ENCODE measurements around the gene CAMK2A. TPM values are rescaled to one million over a fixed set of nuclear protein-coding genes. Genes with fewer than 3 reads are reported as not detected.

The CAMK2A gene
- polyA plus RNA-seq, 2 of the 4 experiments (the other 2 are of a cell fraction) = 0.09 to 0.93 TPM

DNA sequence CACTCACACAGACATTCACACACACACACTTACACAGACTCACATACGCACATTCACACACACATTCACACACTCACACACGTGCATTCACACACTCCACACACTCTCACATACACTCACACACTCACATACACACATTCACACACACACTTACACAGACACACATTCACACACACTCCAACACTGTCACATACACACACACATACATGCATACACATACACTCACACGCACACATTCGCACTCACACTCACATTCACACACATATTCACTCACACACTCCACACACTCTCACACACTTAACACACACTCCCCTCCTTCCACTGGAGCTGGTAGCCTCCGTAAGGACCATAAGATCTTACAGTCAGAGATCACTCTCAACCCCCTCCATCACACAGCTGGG, 26.2 kb downstream of the CAMK2A start:
- Histone ChIP-seq H3K9me3 (no peaks in the 10 kb centered on the region), H3K4me1 (peaks cover 53% of the 10 kb centered on the region), H3K4me3 (no peak overlapping the region), H3K4me2 (peak overlapping the region; percentile 66), H3K27ac (peak overlapping the region; percentile 63 to 88)
- TF ChIP-seq CHD2 (IDR thresholded peaks at IDR 0.05; ENCODE audit: low read length, partially characterized antibody) = no peak
- no peak for TF ChIP-seq ESRRA (IDR thresholded peaks at IDR 0.05; ENCODE audit: borderline replicate concordance, low read length)
- no peak for TF ChIP-seq NR3C1 (IDR thresholded peaks at IDR 0.05)
- no peak for TF ChIP-seq CBX2 (IDR thresholded peaks at IDR 0.05; ENCODE audit: borderline replicate concordance, low read depth)
- no peak for TF ChIP-seq GATA3 (IDR thresholded peaks at IDR 0.05; ENCODE audit: borderline replicate concordance)
- no peak for TF ChIP-seq RAD21 (conservative IDR thresholded peaks at IDR 0.05 in 1 of 2, IDR thresholded peaks at IDR 0.05 in 1 of 2)
- TF ChIP-seq, protein P1, sequence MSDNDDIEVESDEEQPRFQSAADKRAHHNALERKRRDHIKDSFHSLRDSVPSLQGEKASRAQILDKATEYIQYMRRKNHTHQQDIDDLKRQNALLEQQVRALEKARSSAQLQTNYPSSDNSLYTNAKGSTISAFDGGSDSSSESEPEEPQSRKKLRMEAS (IDR thresholded peaks at IDR 0.05) = no peak
- TF ChIP-seq, protein P2, sequence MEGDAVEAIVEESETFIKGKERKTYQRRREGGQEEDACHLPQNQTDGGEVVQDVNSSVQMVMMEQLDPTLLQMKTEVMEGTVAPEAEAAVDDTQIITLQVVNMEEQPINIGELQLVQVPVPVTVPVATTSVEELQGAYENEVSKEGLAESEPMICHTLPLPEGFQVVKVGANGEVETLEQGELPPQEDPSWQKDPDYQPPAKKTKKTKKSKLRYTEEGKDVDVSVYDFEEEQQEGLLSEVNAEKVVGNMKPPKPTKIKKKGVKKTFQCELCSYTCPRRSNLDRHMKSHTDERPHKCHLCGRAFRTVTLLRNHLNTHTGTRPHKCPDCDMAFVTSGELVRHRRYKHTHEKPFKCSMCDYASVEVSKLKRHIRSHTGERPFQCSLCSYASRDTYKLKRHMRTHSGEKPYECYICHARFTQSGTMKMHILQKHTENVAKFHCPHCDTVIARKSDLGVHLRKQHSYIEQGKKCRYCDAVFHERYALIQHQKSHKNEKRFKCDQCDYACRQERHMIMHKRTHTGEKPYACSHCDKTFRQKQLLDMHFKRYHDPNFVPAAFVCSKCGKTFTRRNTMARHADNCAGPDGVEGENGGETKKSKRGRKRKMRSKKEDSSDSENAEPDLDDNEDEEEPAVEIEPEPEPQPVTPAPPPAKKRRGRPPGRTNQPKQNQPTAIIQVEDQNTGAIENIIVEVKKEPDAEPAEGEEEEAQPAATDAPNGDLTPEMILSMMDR (IDR thresholded peaks at IDR 0.05) = no peak
- no peak for TF ChIP-seq TP53 (CRISPR knock-in tag; IDR thresholded peaks at IDR 0.05)
- TF ChIP-seq MAFK (IDR thresholded peaks at IDR 0.05; ENCODE audit: partially characterized antibody) = no peak
- TF ChIP-seq RARB (CRISPR knock-in tag; IDR thresholded peaks at IDR 0.05) = no peak
- TF ChIP-seq CHD4 (IDR thresholded peaks at IDR 0.05; ENCODE audit: borderline replicate concordance) = no peak
- TF ChIP-seq MAZ (IDR thresholded peaks at IDR 0.05; ENCODE audit: borderline replicate concordance, low read depth, low read length) = no peak
- no peak for TF ChIP-seq EHF (CRISPR knock-in tag; IDR thresholded peaks at IDR 0.05)
- TF ChIP-seq HOXA7 (CRISPR knock-in tag; IDR thresholded peaks at IDR 0.05) = no peak
- no peak for TF ChIP-seq KDM1A (IDR thresholded peaks at IDR 0.05; ENCODE audit: low read depth)
- TF ChIP-seq HOXB13 (CRISPR knock-in tag; IDR thresholded peaks at IDR 0.05; ENCODE audit: low read depth) = no peak
- TF ChIP-seq, protein P3, sequence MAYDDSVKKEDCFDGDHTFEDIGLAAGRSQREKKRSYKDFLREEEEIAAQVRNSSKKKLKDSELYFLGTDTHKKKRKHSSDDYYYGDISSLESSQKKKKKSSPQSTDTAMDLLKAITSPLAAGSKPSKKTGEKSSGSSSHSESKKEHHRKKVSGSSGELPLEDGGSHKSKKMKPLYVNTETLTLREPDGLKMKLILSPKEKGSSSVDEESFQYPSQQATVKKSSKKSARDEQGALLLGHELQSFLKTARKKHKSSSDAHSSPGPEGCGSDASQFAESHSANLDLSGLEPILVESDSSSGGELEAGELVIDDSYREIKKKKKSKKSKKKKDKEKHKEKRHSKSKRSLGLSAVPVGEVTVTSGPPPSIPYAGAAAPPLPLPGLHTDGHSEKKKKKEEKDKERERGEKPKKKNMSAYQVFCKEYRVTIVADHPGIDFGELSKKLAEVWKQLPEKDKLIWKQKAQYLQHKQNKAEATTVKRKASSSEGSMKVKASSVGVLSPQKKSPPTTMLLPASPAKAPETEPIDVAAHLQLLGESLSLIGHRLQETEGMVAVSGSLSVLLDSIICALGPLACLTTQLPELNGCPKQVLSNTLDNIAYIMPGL (CRISPR knock-in tag; IDR thresholded peaks at IDR 0.05; ENCODE audit: borderline replicate concordance) = no peak
- no peak for TF ChIP-seq HEYL (CRISPR knock-in tag; IDR thresholded peaks at IDR 0.05)
- no peak for TF ChIP-seq ZC3H11A (IDR thresholded peaks at IDR 0.05)
- POLR2A ChIA-PET = no interaction called here
- DNase-seq (ENCODE audit: low read depth in 1 of 2, low spot score in 1 of 2) = no peak
- peak in 1 of 2 experiments; percentile 19; a peak in 3 of 6 replicates for ATAC-seq
- CTCF ChIA-PET = interaction anchor here (0.6 to 2.8 kb wide), 6 partner anchors 9 to 100 kb away, joined by 3 to 15 read pairs (median 4); no protein-coding TSS in a partner anchor
- WGBS (ENCODE audit: missing lambda C conversion rate) = 82% methylated on average over 5 of the region's 5 CpGs
- peak; percentile 43 for FAIRE-seq

DNA sequence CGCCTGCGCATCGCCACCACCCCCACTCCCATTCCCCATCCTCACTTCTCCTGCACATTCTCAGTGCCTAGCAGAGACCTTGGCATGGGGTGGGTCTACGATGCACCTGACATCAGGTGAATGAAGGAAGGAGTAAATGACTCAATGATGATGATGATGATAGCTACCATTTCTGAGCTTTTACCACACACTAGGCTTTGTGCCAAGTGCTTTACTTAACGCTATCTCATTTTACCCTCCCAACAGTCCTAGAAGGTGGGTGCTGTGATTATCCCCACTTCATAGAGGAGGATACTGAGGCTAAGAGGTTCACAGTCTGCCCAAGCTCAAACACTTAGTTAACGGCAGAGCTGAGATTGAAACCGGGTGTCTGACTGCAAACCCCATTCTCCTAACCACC, 27.1 kb downstream of the CAMK2A start:
- CTCF ChIA-PET = interaction anchor here (0.7 to 2.8 kb wide), 7 partner anchors 10 to 174 kb away, joined by 3 to 15 read pairs (median 4); no protein-coding TSS in a partner anchor
- POLR2A ChIA-PET = no interaction called here
- H3K4me2 ChIP-seq = no peak overlapping the region; the same call in 2 of the 3 replicates
- ATAC-seq (no peak), DNase-seq (ENCODE audit: low read depth in 1 of 2, low spot score in 1 of 2) (no peak), FAIRE-seq (no peak)
- H3K4me1 ChIP-seq = peaks cover 53% of the 10 kb centered on the region
- TF ChIP-seq NR3C1 (IDR thresholded peaks at IDR 0.05) = no peak
- TF ChIP-seq NPAS2 (CRISPR knock-in tag; IDR thresholded peaks at IDR 0.05; ENCODE audit: borderline replicate concordance) = no peak
- no peak for TF ChIP-seq TFCP2L1 (CRISPR knock-in tag; IDR thresholded peaks at IDR 0.05)
- no peak for TF ChIP-seq MAFK (IDR thresholded peaks at IDR 0.05; ENCODE audit: partially characterized antibody)
- no peak for TF ChIP-seq BHLHE40 (IDR thresholded peaks at IDR 0.05; ENCODE audit: low read depth, low read length)
- TF ChIP-seq, protein P4, sequence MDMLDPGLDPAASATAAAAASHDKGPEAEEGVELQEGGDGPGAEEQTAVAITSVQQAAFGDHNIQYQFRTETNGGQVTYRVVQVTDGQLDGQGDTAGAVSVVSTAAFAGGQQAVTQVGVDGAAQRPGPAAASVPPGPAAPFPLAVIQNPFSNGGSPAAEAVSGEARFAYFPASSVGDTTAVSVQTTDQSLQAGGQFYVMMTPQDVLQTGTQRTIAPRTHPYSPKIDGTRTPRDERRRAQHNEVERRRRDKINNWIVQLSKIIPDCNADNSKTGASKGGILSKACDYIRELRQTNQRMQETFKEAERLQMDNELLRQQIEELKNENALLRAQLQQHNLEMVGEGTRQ (IDR thresholded peaks at IDR 0.05) = no peak
- no peak for TF ChIP-seq JUN (IDR thresholded peaks at IDR 0.05)
- TF ChIP-seq, protein P5, sequence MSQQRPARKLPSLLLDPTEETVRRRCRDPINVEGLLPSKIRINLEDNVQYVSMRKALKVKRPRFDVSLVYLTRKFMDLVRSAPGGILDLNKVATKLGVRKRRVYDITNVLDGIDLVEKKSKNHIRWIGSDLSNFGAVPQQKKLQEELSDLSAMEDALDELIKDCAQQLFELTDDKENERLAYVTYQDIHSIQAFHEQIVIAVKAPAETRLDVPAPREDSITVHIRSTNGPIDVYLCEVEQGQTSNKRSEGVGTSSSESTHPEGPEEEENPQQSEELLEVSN (IDR thresholded peaks at IDR 0.05; ENCODE audit: borderline replicate concordance, low read depth) = no peak
- TF ChIP-seq, protein P6, sequence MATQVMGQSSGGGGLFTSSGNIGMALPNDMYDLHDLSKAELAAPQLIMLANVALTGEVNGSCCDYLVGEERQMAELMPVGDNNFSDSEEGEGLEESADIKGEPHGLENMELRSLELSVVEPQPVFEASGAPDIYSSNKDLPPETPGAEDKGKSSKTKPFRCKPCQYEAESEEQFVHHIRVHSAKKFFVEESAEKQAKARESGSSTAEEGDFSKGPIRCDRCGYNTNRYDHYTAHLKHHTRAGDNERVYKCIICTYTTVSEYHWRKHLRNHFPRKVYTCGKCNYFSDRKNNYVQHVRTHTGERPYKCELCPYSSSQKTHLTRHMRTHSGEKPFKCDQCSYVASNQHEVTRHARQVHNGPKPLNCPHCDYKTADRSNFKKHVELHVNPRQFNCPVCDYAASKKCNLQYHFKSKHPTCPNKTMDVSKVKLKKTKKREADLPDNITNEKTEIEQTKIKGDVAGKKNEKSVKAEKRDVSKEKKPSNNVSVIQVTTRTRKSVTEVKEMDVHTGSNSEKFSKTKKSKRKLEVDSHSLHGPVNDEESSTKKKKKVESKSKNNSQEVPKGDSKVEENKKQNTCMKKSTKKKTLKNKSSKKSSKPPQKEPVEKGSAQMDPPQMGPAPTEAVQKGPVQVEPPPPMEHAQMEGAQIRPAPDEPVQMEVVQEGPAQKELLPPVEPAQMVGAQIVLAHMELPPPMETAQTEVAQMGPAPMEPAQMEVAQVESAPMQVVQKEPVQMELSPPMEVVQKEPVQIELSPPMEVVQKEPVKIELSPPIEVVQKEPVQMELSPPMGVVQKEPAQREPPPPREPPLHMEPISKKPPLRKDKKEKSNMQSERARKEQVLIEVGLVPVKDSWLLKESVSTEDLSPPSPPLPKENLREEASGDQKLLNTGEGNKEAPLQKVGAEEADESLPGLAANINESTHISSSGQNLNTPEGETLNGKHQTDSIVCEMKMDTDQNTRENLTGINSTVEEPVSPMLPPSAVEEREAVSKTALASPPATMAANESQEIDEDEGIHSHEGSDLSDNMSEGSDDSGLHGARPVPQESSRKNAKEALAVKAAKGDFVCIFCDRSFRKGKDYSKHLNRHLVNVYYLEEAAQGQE (IDR thresholded peaks at IDR 0.05) = no peak
- H3K27ac ChIP-seq = peak overlapping the region in 1 of 2 experiments; percentile 88; a peak in 2 of 6 replicates
- H3K9me3 ChIP-seq = no peaks in the 10 kb centered on the region
- H3K4me3 ChIP-seq = no peak overlapping the region
- WGBS (ENCODE audit: missing lambda C conversion rate) = 98% methylated on average over 7 of the region's 7 CpGs

Measured in A549 (cell line).